ENCODE measurements around the gene PLXDC2.

- TF ChIP-seq EZH2phosphoT487 (IDR thresholded peaks at IDR 0.05; ENCODE audit: borderline replicate concordance) (no peak), CTCF (conservative IDR thresholded peaks at IDR 0.05; ENCODE audit: low read length) (no peak)
These were observed 483.0 kb downstream of the PLXDC2 start for GRCh38 chr10:20299034-20299736.

Data from Loucy (cell line).